Testis (tissue), 3 donors: ENCODE data around the gene HPSE2. TPM values are rescaled to one million over a fixed set of nuclear protein-coding genes. Genes with fewer than 3 reads are reported as not detected.

Experiments used
- DNase-seq: peaks from one replicate; pipeline ENCODE4 v3.0.0-alpha.2; 2019
- H3K27ac ChIP-seq, 2 donors: fragments of 200-600 bp; sonication (generic); one replicate each; pipeline ENCODE4 v1.5.1; 2019
- H3K27me3 ChIP-seq: fragments of 200-600 bp; sonication (generic); one replicate; pipeline ENCODE4 v1.5.1; 2019
- H3K36me3 ChIP-seq: fragments of 200-600 bp; sonication (generic); one replicate; pipeline ENCODE4 v1.5.1; 2017; ENCODE audit warnings: low read depth; ENCODE audit errors: missing control alignments
- H3K4me1 ChIP-seq: fragments of 200-600 bp; sonication (generic); one replicate; pipeline ENCODE4 v1.5.1; 2019
- H3K4me3 ChIP-seq, 2 donors: fragments of 200-600 bp; sonication (generic); one replicate each; pipeline ENCODE4 v1.5.1; 2017 to 2019
- H3K9me3 ChIP-seq: fragments of 200-600 bp; sonication (generic); one replicate; pipeline ENCODE4 v1.5.1; 2017
- POLR2A ChIP-seq: fragments of 450-650 bp; IDR thresholded peaks from one replicate; pipeline ENCODE4 v1.6.1; 2017; ENCODE audit warnings: antibody characterized with exemption, mild to moderate bottlenecking, moderate library complexity
- WGBS, 2 donors: methylation state at CpG; one replicate each; pipeline ENCODE4 v1.1.5; 2018; 5-methylcytosine and 5-hydroxymethylcytosine counted together
- intact Hi-C: fragments of 100-400 bp; cut with DNase I; formaldehyde crosslinking; loops from one replicate; pipeline ENCODE4 v1.15.1; 2023; ENCODE audit warnings: low total_unique reads
- polyA plus RNA-seq: library from polyadenylated mRNA; stranded (reverse); fragments of 350-450 nt; fragmentation: Illumina TruSeq; extraction: RNeasy Lipid Tissue Mini Kit (QIAGEN cat#74804); gene quantifications from one replicate; pipeline ENCODE4 v1.2.3, GENCODE V29; 2014; ENCODE audit warnings: low read depth, low replicate concordance; ENCODE audit not compliant: insufficient read depth
- total RNA-seq, 2 donors: library from RNA; depleted of rRNA; stranded (reverse); fragments of >200 nt; gene quantifications; one replicate each; pipeline ENCODE4 v1.2.3, GENCODE V29; 2016
- TF ChIP-seq, protein P1 (sequence below), 3 experiments: fragments of 450-650 bp in 2 of 3; fragments of 200-600 bp in 1 of 3; sonication (generic) in 1 of 3; IDR thresholded peaks; one replicate each; pipeline ENCODE4 v1.5.1; 2016 to 2019; ENCODE audit warnings: antibody characterized with exemption in 3 of 3, mild to moderate bottlenecking in 2 of 3, moderate library complexity in 1 of 3

HPSE2 gene
- total and polyA plus RNA-seq, 3 donors from 2014 or later: 1.7 to 4.1 (median 2.5) TPM

DNA sequence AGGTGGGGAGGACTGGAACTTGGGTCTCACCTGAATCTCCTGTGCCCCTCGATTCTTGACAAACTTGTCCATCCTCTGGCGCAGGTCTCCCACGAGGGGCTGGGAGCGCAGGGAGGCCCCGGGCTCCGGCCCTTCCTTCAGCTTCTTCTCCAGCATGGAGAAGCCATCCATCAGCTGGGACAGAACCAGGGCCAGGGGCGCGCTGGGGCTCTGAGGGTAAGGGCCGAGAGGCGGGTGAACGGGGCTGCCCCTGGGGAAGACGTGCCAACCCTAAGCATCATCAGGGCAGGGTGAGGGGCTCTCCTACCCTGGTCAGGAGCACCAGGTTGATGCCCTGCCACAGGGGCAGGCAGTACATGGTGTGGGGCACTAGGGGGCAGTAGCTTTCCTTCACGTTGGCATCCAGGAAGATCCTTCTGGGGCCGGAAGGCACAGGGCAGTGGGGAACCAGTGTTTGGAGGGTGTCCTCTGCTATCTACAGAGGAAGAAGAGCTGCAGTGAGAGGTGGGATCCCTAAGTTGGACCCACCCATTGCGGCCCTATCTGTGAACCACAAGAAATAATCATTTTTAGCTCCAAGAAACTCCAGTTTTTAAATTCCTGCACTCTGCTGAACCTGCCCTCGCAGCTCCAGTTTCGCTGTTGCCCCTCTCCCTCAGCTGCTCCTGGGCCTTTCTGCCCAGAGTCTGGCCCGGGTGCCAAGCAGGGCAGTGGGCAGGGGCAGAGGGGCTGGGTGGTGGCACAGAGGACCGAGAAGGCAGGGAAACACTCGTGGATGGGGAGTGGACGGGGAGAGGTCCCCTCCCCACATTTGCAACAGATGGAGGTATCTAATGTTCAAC, 809.9 kb downstream of the HPSE2 start:
- Histone ChIP-seq H3K4me1 (no peaks in the 10 kb centered on the region), H3K27ac (no peak overlapping the region), H3K36me3 (no peaks in the 10 kb centered on the region), H3K27me3 (no peaks in the 10 kb centered on the region), H3K4me3 (no peak overlapping the region), H3K9me3 (no peaks in the 10 kb centered on the region)
- intact Hi-C loops: no loop called here
- peak; percentile 63 for DNase-seq
- 81 to 88% methylated on average over 10 to 21 of the region's 21 CpGs for WGBS, 2 donors
- no peak for TF ChIP-seq POLR2A
- TF ChIP-seq, protein P1, sequence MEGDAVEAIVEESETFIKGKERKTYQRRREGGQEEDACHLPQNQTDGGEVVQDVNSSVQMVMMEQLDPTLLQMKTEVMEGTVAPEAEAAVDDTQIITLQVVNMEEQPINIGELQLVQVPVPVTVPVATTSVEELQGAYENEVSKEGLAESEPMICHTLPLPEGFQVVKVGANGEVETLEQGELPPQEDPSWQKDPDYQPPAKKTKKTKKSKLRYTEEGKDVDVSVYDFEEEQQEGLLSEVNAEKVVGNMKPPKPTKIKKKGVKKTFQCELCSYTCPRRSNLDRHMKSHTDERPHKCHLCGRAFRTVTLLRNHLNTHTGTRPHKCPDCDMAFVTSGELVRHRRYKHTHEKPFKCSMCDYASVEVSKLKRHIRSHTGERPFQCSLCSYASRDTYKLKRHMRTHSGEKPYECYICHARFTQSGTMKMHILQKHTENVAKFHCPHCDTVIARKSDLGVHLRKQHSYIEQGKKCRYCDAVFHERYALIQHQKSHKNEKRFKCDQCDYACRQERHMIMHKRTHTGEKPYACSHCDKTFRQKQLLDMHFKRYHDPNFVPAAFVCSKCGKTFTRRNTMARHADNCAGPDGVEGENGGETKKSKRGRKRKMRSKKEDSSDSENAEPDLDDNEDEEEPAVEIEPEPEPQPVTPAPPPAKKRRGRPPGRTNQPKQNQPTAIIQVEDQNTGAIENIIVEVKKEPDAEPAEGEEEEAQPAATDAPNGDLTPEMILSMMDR (IDR thresholded peaks at IDR 0.05): peak in 2 of 3 experiments; percentile 55 to 67

DNA sequence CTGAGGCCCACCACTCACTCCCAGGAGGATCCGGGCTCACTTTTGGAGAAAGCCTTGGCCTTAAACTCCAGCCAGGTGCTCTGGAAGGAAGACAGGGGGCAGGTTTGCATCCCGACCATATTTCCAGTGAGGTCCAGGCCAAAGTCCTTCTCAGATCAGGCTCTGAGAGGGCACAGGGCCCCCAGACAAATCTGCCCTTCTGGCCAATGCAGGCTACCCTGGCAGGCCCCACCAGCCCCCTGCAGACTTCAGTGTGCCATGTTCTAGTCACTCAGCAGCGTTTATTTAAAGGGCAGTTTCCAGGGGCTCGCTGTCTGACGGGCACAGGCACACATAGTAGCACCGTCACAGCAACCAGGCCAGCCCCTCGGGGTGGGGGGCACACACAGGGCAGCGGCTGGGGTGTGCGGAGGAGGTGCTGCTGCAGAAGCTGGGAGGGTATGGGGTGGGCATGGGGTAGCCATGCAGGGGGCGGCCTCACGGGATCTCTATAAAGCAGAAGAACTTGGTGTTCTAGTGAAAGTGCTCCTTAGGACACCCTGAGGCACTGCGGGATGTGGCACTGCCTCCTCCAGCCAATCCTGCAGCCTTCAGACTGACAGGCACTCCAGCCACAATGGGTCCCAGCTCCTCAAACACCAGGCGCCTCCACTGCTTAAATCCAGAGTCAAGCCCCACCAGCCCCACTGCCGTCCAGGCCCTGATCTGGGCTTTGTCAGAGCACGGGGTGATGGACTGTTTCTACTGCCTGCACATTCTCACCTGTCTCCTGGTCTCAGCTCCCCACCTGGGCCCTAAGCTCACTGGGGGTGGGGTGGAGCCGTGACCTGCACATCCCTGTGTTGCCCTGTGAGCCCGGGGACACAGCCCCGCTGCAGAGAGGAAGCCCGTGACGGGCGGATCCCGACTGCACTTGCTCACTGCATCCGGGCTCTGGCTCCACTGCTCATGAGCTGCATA, 811.1 kb downstream of the HPSE2 start:
- Histone ChIP-seq H3K9me3 (no peaks in the 10 kb centered on the region), H3K27me3 (no peaks in the 10 kb centered on the region), H3K27ac (no peak overlapping the region), H3K4me3 (no peak overlapping the region), H3K4me1 (no peaks in the 10 kb centered on the region), H3K36me3 (no peaks in the 10 kb centered on the region)
- DNase-seq: no peak
- 88 to 93% methylated on average over 15 to 23 of the region's 23 CpGs for WGBS, 2 donors
- TF ChIP-seq, protein P1 (IDR thresholded peaks at IDR 0.05): no peak
- no peak for TF ChIP-seq POLR2A
- intact Hi-C loops: no loop called here

DNA sequence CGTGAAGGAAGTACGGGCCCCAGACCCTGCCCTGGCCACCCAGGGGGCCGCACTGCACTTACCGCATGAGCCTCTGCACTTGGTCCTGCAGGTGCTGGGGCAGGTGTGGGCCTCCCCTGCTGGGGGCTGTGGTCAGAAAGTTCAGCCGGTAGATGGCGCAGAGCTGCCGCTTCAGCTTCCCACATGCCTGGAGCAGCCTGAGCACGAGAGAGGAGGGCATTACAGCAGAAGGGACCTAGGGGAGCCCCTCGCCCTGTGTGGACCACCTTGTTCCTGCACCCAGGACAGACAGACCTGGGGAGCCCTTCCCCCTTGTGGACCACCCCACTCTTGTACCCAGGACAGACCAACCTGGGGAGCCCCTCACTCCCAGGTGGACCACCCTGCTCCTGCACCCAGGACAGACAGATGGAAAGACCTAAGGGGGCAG, 811.9 kb downstream of the HPSE2 start:
- 78% methylated on average over 9 of the region's 9 CpGs; no CpG with 5 or more reads in 1 of the 2 donors for WGBS, 2 donors
- no peak overlapping the region for H3K4me3 ChIP-seq
- no peaks in the 10 kb centered on the region for H3K4me1 ChIP-seq
- no peaks in the 10 kb centered on the region for H3K9me3 ChIP-seq
- intact Hi-C loops: no loop called here
- DNase-seq: peak; percentile 13
- no peaks in the 10 kb centered on the region for H3K36me3 ChIP-seq
- no peaks in the 10 kb centered on the region for H3K27me3 ChIP-seq
- H3K27ac ChIP-seq: no peak overlapping the region
- TF ChIP-seq POLR2A: no peak
- TF ChIP-seq, protein P1 (IDR thresholded peaks at IDR 0.05): no peak

DNA sequence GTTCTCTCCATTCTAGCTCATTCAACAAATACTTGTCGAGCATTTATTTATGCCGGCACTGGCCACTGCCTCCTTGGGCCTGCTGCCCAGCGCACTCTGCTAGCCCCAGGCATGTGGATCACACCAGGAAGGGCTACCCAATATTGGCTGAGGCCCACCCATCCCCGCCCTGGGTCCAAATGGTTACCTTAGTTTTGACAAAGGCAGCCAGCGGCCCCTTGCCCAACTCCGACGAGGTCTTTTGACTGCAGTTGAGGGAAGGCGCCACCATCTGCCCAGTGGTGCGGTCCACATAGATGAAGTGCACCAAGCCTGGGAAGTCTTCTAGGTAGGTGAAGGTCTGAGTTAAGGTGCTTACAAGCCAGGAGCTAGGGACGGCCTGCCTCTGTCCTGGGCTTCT, 813.5 kb downstream of the HPSE2 start:
- intact Hi-C loops: no loop called here
- H3K27me3 ChIP-seq: no peaks in the 10 kb centered on the region
- no peak overlapping the region for H3K4me3 ChIP-seq
- DNase-seq: no peak
- no peaks in the 10 kb centered on the region for H3K9me3 ChIP-seq
- 91 to 96% methylated on average over 10 of the region's 10 CpGs for WGBS, 2 donors
- no peak overlapping the region for H3K27ac ChIP-seq
- H3K36me3 ChIP-seq: no peaks in the 10 kb centered on the region
- TF ChIP-seq POLR2A: no peak
- TF ChIP-seq, protein P1 (IDR thresholded peaks at IDR 0.05): no peak
- no peaks in the 10 kb centered on the region for H3K4me1 ChIP-seq
